Motor neuron (in vitro differentiated cells): ENCODE data around the gene C11orf91. TPM values are rescaled to one million over a fixed set of nuclear protein-coding genes. Genes with fewer than 3 reads are reported as not detected.
A peak's percentile ranks its signal among the peaks of the same experiment; 100 is the strongest.
"Not testable (repeated sequence)": the region's sequence is repeated elsewhere in the genome, so short reads cannot be mapped to it uniquely, and the experiment has no call there.

Experiments used
- ATAC-seq, 8 experiments: fragments of 200-7000 bp; cut with Tn5 transposase; replicated peaks in 6 of 8; 2 replicates each; pipeline ENCODE4 v1.8.0; 2021; ENCODE audit warnings: mild to moderate bottlenecking in 8 of 8, moderate library complexity in 8 of 8
- H3K27ac ChIP-seq, 2 donors: fragments of 250-450 bp; sonication (Bioruptor Pico); 2 replicates each; pipeline ENCODE4 v1.9.0; 2021; ENCODE audit warnings: antibody characterized with exemption in 2 of 2, mild to moderate bottlenecking in 2 of 2, moderate library complexity in 1 of 2
- H3K4me1 ChIP-seq, 2 donors: fragments of 250-450 bp; sonication (Bioruptor Pico); replicated peaks in 1 of 2; 2 replicates each; pipeline ENCODE4 v1.6.1; 2021; ENCODE audit warnings: antibody characterized with exemption in 2 of 2, mild to moderate bottlenecking in 2 of 2, moderate library complexity in 1 of 2
- H3K4me3 ChIP-seq, 5 donors: fragments of 250-450 bp; sonication (Bioruptor Pico); 2 replicates each; pipeline ENCODE4 v1.9.0; 2021; ENCODE audit warnings: antibody characterized with exemption in 5 of 5, mild to moderate bottlenecking in 5 of 5, moderate library complexity in 4 of 5
- WGBS, 10 experiments: fragments of 450-650 bp; shearing (Covaris generic); methylation state at CpG; one replicate each; pipeline ENCODE4 v1.0.0; 2022; 5-methylcytosine and 5-hydroxymethylcytosine counted together
- in situ Hi-C, 9 experiments: fragments of 400-800 bp; cut with MboI; loops; one replicate each; pipeline ENCODE4 v1.15.0; 2021; ENCODE audit warnings: low sequenced_read_pairs in 9 of 9, low pct_unique_long_range_greater_than_20kb in 2 of 9; ENCODE audit not compliant: unreplicated experiment in 9 of 9
- total RNA-seq, 8 experiments: library from RNA; unstranded; fragments of 300-600 nt; gene quantifications; 2 replicates each; pipeline versions ENCODE4 v1.2.3 to v1.2.4, GENCODE V29; 2022

Gene C11orf91
- total RNA-seq, 8 experiments from 2014 or later = 0.38 to 0.81 (median 0.66) TPM; not detected in 4

DNA sequence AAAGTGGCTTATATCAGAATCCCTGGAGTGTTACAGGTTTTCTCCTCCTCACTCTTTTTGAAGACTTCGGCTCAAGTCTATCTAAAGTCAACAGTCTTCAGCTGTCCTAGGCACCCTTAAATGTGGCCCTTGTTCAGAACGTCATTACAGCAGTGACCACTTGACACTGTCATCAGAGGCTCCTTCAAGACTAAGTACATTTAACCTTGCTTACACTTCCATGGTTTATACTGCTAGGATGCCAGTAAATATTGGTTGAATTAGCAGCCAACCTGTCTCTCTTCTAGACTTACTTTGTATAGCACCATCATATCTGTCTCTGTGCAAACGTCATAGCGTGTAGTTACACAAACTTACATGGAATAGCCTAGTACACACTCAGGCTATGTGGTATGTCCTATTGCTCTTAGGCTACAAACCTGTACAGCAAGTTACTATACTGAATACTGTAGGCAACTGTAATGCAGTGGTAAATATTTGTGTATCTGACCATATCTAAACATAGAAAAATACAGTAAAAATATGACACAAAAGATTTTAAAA, 13.3 kb upstream of the C11orf91 start:
- 50 to 100% (median 85%) methylated on average over 1 to 4 of the region's 4 CpGs for WGBS, 10 experiments
- in situ Hi-C loops = no loop called here
- no peak for ATAC-seq
- Histone ChIP-seq H3K4me1 (no peaks in the 10 kb centered on the region), H3K4me3 (no peak overlapping the region), H3K27ac (no peak overlapping the region)

DNA sequence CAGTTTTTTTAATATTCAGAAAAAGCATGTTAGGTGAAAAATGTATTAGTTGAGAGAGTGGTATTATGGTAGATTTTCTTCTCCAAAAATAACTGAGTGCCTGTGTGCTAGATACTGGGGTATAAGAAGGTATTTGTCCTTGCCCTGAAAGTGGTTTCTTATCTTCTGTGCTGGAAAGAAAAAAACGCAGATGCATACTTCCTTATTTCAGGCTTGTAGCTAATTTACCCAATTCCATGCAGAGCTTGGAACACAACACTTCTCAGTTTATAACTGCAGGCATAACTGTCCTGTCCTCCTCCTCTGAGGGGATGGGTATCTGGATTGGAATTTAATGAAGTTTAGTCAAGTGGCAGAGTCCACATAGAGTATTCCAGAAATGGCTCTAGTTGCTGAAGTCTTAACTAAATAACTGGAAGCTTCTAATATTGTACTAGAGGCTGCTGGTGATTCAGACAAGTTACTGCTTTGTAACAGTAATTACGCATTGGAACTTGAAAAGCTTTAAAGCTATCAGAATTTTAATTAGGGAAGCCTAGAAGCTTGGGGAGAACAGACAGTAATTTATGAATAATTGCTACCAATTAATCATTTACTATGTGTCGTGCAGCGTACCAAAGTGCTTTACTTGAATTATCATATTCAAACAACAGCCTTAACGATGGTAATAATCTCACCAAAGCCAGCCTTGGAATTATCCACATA, 12.7 kb upstream of the C11orf91 start:
- 14 to 96% (median 80%) methylated on average over 1 to 5 of the region's 5 CpGs for WGBS, 10 experiments
- Histone ChIP-seq H3K4me1 (no peaks in the 10 kb centered on the region), H3K27ac (no peak overlapping the region), H3K4me3 (no peak overlapping the region)
- in situ Hi-C loops = no loop called here
- no peak for ATAC-seq

DNA sequence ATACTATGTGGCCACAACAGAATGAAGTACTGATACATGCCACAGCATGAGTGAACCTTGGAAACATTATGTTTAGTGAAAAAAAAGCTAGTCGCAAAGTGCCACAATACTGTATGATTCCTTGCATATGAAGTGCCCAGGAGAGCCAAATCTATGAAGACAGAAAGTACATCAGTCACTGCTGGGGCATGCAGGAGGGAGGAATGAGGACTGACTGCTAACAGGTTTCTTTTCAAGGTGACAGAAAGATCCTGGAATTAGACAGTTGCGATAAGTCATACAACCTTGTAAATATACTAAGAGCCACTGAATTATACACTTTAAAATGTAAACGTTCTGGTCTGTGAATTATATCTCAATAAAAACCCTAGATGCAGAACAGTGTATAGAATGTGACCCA, 11.8 kb upstream of the C11orf91 start:
- ATAC-seq = no peak
- in situ Hi-C loops = no loop called here
- 70 to 100% (median 89%) methylated on average over 1 to 3 of the region's 3 CpGs; no CpG with 5 or more reads in 2 of the 10 experiments for WGBS, 10 experiments
- no peaks in the 10 kb centered on the region for H3K4me1 ChIP-seq
- no peak overlapping the region for H3K27ac ChIP-seq
- no peak overlapping the region for H3K4me3 ChIP-seq

DNA sequence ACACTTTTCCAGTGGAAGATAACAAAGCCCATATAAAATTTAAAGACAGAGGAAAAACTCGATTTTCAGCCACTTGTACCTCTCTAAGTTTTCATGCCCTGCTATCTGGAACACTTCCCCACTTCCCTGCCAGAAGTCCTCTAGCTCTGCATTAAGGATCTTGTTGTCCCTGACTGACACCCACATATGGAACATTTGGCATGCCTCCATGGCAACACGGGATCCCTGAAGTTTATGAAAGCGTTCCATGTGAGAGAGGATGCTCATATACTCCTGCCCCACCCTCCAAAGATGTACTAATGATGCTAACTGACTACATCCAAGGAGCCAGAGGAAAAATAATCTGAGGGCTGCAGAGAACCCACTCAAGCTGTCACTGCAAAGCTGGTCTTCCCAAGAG, 8.8 kb upstream of the C11orf91 start:
- no peak overlapping the region for H3K4me3 ChIP-seq
- in situ Hi-C loops = no loop called here
- no peak for ATAC-seq
- H3K27ac ChIP-seq = no peak overlapping the region
- WGBS, 10 experiments = 30 to 100% (median 50%) methylated on average over 1 to 3 of the region's 3 CpGs; no CpG with 5 or more reads in 3 of the 10 experiments
- no peaks in the 10 kb centered on the region for H3K4me1 ChIP-seq

DNA sequence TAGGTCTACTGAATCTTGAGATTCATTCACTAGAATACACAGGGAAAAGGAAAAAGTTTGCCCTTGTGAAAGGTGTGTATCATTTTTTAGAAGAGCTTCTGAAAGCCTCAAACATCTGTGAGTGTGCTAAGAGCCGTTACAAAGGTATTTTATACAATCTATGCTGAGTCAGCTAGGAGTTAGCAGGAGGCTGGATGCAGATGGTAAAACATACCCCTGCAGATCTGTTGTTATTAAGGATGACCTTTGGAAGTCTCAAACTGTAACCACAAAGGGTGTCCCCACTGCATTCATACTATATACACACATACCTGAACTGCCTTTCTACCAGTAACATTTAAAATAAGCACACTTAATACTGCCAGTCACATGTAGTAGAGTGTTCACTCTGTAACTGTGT, 8.4 kb upstream of the C11orf91 start:
- WGBS, 10 experiments = 89 to 100% (median 100%) methylated on average over 1 of the region's 1 CpG; no CpG with 5 or more reads in 5 of the 10 experiments
- in situ Hi-C loops = no loop called here
- no peaks in the 10 kb centered on the region for H3K4me1 ChIP-seq
- no peak overlapping the region for H3K27ac ChIP-seq
- H3K4me3 ChIP-seq = no peak overlapping the region
- ATAC-seq = no peak

DNA sequence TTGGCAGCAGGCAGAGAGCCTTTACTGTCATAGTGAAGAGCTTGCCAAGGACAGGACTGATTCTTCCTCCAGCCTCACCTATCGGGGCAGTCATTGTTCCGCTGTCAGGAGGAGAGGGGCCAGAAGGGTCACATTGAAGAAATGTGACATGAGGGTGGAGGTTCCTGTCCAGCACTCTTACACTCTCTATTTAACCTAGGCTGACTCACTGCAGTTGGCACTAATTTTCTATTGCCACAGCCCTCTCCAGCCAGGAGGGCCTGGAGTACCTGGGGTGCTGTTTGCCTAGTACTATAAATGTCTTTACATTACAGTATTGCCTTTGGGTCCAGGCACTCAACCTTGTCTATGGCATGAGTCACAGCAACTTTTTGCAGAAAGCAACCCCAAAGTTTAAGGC, 7.2 kb upstream of the C11orf91 start:
- H3K27ac ChIP-seq, in situ Hi-C loops, H3K4me1 ChIP-seq, ATAC-seq, H3K4me3 ChIP-seq: not testable (repeated sequence)
- no CpG with 5 or more reads among the region's 2 CpGs for WGBS, 10 experiments

DNA sequence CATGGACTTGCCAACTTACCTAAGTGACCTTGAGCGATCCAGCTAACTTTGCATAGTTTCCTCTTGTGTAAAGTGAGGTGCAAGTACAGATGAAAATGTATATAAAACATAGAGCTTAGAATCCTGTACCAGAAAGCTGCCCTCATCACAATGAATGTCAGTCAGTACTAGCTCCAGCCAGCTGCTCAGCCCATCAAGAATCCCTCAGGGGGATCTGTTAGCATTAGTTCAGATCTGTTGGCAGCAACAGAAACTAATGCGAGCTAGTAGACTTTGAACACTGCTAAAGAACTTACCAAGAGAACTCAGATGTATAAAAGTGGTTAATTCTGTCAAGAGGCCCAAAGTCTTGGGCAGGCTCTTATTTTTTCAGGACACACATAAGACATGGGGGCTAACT, 6.3 kb upstream of the C11orf91 start:
- ATAC-seq = no peak
- in situ Hi-C loops = no loop called here
- Histone ChIP-seq H3K4me3 (no peak overlapping the region), H3K4me1 (peaks cover 3 to 6% of the 10 kb centered on the region in 2 donors), H3K27ac (no peak overlapping the region)
- 83 to 100% (median 100%) methylated on average over 1 to 2 of the region's 2 CpGs; no CpG with 5 or more reads in 1 of the 10 experiments for WGBS, 10 experiments

DNA sequence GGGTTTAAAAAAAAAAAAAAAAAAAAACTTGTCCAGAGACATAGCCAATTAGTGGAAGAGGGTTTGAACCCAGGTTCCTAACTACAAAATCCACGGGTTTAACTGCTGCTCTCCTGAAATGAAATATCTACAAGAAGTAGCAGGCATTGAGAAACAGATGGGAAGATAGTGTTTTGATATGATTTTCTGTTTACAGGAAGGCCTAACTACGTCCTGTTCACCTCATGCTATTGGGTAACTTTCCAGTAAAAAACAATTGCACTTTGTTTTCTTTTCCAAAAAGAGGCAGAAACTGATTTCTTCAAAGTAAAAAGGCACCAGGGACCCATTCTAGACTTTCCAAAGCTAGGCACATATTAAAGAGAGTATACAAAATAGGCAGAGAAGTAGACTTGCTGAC, 5.9 kb upstream of the C11orf91 start:
- no peak for ATAC-seq
- in situ Hi-C loops = no loop called here
- whole genome bisulfite sequencing, 10 experiments = 56 to 100% (median 85%) methylated on average over 1 to 2 of the region's 2 CpGs

DNA sequence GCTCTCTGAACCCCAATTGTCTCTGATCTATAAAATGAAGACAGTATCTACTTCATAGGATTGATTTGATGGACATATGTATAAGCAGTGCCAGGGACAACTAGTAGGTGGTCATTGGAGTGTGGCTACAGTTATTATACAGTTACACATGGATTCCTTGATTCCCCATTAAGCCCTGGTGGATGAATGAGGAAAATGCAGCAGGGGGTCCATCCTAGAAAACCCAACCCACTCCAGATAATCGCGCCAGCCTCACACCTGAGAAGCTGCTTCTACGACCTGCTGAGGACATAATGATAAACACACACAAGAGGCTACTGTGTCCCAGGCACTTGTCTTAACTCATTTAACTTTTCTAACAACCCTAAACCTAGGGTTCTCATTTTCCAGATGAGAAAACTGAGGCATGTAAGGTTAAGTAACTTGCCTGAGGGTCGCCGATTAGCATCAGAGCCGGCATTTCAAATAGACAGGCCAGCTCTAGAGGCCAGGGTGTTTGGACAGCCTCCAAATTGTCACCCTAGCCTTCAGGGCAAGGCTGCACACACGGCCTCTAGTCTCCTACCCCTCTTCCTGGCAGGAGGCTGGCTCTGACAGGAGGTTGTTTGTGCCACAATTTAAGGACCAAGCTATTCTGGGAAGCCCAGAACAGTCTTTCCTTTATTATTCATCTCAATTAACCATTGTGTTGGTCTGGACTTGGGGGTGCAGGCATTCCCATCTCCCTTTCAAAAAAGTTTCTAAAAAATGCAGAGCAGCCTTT, 3.8 kb upstream of the C11orf91 start:
- 57 to 86% (median 65%) methylated on average over 1 to 4 of the region's 7 CpGs; no CpG with 5 or more reads in 5 of the 10 experiments for WGBS, 10 experiments

More for the DNA sequence above, 5.9 kb upstream of the C11orf91 start:
- Histone ChIP-seq H3K27ac (no peak overlapping the region), H3K4me1 (peaks cover 7 to 10% of the 10 kb centered on the region in 2 donors), H3K4me3 (no peak overlapping the region)

DNA sequence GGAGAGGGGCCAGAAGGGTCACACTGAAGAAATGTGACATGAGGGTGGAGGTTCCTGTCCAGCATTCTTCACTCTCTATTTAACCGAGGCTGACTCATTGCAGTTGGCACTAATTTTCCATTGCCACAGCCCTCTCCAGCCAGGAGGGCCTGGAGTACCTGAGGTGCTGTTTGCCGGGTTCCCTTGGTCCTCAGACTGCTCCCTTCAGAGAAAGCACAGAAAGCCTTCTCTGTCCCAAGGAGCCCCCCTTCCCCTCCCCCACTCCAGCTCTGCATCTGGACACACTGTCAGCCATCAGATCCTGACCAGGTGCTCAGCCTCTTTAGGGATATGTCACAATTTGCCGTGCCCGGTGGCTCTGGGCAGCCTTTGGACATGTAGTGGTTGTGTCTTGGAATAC, 3.2 kb upstream of the C11orf91 start:
- 69 to 100% (median 80%) methylated on average over 2 to 3 of the region's 4 CpGs; no CpG with 5 or more reads in 7 of the 10 experiments for WGBS, 10 experiments
- no peak overlapping the region for H3K4me3 ChIP-seq
- in situ Hi-C loops = no loop called here
- ATAC-seq = no peak
- no peak overlapping the region for H3K27ac ChIP-seq
- peaks cover 11 to 15% of the 10 kb centered on the region in 2 donors for H3K4me1 ChIP-seq

More for the DNA sequence above, 3.8 kb upstream of the C11orf91 start:
- peaks cover 11 to 15% of the 10 kb centered on the region in 2 donors for H3K4me1 ChIP-seq
- H3K4me3 ChIP-seq = no peak overlapping the region
- in situ Hi-C loops = no loop called here
- no peak overlapping the region for H3K27ac ChIP-seq
- no peak for ATAC-seq

DNA sequence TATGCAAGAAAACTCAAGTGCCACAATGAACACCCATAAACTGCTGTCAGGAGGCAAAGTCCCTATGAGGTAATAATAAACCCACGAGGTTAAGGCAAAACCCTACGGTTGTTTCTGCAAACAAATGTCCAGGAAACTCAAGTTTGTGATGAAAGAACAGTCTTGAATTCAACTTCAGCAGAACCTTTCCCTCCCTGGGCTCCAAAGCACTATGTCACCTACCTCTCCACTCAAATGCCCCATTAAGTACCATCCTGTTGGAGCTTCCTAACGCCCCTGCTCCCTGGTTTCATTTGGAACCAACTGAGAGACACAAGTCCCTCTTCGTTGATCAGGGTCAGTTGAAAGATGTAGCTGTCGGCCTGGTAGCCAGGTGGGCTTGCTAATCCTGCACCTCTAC, 2.6 kb upstream of the C11orf91 start:
- H3K27ac ChIP-seq = no peak overlapping the region
- in situ Hi-C loops = no loop called here

DNA sequence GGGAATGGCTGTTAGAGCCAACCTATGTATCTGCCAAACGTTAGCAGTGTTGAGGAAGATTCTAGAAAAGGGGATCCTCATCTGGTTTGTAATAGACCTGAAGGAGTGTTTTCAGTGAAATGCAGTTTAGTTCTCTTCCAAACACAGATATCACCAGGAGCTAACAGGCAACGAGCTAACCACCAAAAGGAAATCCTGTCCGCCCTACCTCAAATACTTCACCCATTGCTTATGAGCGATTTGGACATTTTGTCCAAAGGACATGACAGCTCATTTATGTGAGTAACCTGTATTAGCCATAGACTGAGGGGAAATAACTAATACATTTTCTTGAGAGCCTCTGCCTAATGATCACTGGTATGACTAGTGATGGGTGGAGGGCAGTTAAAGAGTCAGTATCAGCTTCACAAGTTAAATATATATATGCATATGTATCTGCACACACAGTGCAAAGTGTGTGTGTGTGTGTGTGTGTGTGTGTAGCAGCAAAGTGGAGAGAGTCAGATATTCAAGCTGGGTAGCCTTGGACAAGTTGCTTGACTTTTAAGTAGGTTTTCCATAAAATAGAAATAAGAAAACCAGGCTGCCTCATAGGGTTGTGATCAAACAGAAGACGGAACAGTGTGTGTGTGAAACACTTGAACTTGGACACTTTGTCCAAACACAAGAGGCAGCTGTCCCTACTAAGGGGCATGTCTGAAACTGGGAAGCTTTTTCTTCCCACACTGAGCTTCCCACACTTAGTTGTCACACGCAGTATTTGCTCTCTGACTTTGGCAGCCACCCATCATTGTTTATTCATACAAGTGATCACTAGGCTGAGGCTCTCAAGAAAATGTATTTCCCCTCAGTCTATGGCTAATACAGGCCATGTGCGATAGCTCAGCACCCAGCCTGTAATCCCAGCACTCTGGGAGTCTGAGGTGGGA, 940 bp upstream of the C11orf91 start:
- in situ Hi-C loops = no loop called here
- peak overlapping the region; percentile 39 to 51 (median 44) for H3K4me3 ChIP-seq
- peak in 4 of 8 experiments; percentile 1 to 29 (median 20) for ATAC-seq
- 0 to 71% (median 34%) methylated on average over 1 to 7 of the region's 7 CpGs; no CpG with 5 or more reads in 2 of the 10 experiments for WGBS, 10 experiments
- peaks cover 11 to 15% of the 10 kb centered on the region in 2 donors for H3K4me1 ChIP-seq
- peak overlapping the region; percentile 50 to 84 for H3K27ac ChIP-seq

More for the DNA sequence above, 2.6 kb upstream of the C11orf91 start:
- Histone ChIP-seq H3K4me1 (peaks cover 11 to 15% of the 10 kb centered on the region in 2 donors), H3K4me3 (no peak overlapping the region)
- ATAC-seq = no peak
- 72 to 100% (median 83%) methylated on average over 1 to 3 of the region's 5 CpGs; no CpG with 5 or more reads in 4 of the 10 experiments for WGBS, 10 experiments
